ENCODE measurements around the gene KRTAP10-1. TPM values are rescaled to one million over a fixed set of nuclear protein-coding genes. Genes with fewer than 3 reads are reported as not detected.

KRTAP10-1 gene
- total and polyA plus RNA-seq, 9 of the 15 experiments (the other 6 are each of a cell fraction or from before 2014, with no cell fraction given) = not detected

- TF ChIP-seq PKNOX1 (IDR thresholded peaks at IDR 0.05) = no peak
Measured at GRCh38 chr21:44490816-44491215, 49.2 kb downstream of the KRTAP10-1 start (continued).

DNA sequence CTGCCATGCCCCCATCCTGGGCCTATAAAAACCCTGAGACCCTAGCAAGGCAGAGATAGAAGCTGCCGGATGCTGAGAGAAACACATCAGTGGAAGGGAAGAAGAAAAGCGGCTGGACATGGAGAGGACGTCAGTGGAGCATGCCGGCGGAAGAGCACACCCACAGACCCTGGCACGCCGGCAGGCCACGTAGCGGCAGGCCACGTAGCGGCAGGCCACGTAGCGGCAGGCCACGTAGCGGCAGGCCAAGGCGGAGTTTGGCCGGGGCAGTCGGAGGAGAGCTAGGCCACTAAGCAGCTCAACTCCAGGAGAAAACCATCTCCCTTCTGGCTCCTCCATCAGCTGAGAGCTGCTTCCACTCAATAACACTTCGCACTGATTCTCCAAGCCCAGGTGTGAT, 49.6 kb downstream of the KRTAP10-1 start:
- no TSS peak for BruUV-seq (replicated peaks)
- Histone ChIP-seq H3K79me2 (ENCODE audit: control insufficient read depth, insufficient read depth, low read length) (no peaks in the 10 kb centered on the region), H3K27ac (ENCODE audit: extremely low read depth, low read depth, low read length) (no peak overlapping the region), H3K36me3 (ENCODE audit: control insufficient read depth, insufficient read depth, low read length) (no peaks in the 10 kb centered on the region), H3K9me3 (replicated peaks; ENCODE audit: control insufficient read depth, insufficient read depth, low read depth, low read length) (no peaks in the 10 kb centered on the region), H3K4me1 (replicated peaks in 1 of 2; ENCODE audit: control insufficient read depth in 2 of 2, insufficient read depth in 2 of 2, low read length in 2 of 2) (peaks cover 0 to 6% of the 10 kb centered on the region in 2 experiments; a peak in 2 of 5 replicates), H3K9me1 (ENCODE audit: control insufficient read depth, insufficient read depth, low read length) (no peaks in the 10 kb centered on the region), H3K9ac (ENCODE audit: insufficient read depth in 1 of 2, low read depth in 2 of 2, low read length in 2 of 2) (no peak overlapping the region), H4K20me1 (replicated peaks; ENCODE audit: control insufficient read depth, insufficient read depth, low read length) (no peaks in the 10 kb centered on the region), H3K4me3 (no peak overlapping the region), H3K27me3 (ENCODE audit: control insufficient read depth in 2 of 2, insufficient read depth in 2 of 2, low read length in 2 of 2) (peaks cover 22 to 57% of the 10 kb centered on the region in 2 experiments), H2AFZ (ENCODE audit: low read depth, low read length) (no peak overlapping the region), H3K4me2 (ENCODE audit: insufficient read depth, low read length) (no peak overlapping the region)
- ChIA-PET CTCF (ENCODE audit: low intra/inter-chr PET ratio) (interaction anchor here (0.7 kb wide), 1 partner anchor 266 kb away, joined by 3 read pairs; no protein-coding TSS in a partner anchor), POLR2A (interaction anchor here (0.6 kb wide), 2 partner anchors 110 to 330 kb away, joined by 3 read pairs; no protein-coding TSS in a partner anchor)
- intact Hi-C loops (cut with micrococcal nuclease) = no loop called here
- no peak for FAIRE-seq
- 13% methylated on average over 17 of the region's 19 CpGs for WGBS (ENCODE audit: insufficient coverage, low coverage, missing lambda C conversion rate)
- no peak for ATAC-seq
- no peak for TF ChIP-seq DPF2 (IDR thresholded peaks at IDR 0.05)
- no peak for TF ChIP-seq ZNF274 (IDR thresholded peaks at IDR 0.05; ENCODE audit: borderline replicate concordance, low read depth, low read length)
- peak; percentile 99 for TF ChIP-seq ZBTB9 (CRISPR knock-in tag; IDR thresholded peaks at IDR 0.05)
- TF ChIP-seq COPS2 (conservative IDR thresholded peaks at IDR 0.05) = no peak
- TF ChIP-seq, protein P1, sequence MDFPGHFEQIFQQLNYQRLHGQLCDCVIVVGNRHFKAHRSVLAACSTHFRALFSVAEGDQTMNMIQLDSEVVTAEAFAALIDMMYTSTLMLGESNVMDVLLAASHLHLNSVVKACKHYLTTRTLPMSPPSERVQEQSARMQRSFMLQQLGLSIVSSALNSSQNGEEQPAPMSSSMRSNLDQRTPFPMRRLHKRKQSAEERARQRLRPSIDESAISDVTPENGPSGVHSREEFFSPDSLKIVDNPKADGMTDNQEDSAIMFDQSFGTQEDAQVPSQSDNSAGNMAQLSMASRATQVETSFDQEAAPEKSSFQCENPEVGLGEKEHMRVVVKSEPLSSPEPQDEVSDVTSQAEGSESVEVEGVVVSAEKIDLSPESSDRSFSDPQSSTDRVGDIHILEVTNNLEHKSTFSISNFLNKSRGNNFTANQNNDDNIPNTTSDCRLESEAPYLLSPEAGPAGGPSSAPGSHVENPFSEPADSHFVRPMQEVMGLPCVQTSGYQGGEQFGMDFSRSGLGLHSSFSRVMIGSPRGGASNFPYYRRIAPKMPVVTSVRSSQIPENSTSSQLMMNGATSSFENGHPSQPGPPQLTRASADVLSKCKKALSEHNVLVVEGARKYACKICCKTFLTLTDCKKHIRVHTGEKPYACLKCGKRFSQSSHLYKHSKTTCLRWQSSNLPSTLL (IDR thresholded peaks at IDR 0.05) = 0 out of 2 replicates have a peak, but pooled peaks have one; percentile 2
- TF ChIP-seq TGIF2 (CRISPR knock-in tag; IDR thresholded peaks at IDR 0.05) = no peak
- in situ Hi-C loops (cut with MboI) = no loop called here
- DNase-seq (ENCODE audit: extremely low read depth in 1 of 4, low spot score in 3 of 4) = no peak

Measured in K562 (cell line).